Activated CD8-positive, alpha-beta memory T cell treated with anti-CD3 and anti-CD28 coated beads for 24 hours (primary cell): ENCODE measurements around the gene ABCA3.
"Not testable (repeated sequence)": the region's sequence is repeated elsewhere in the genome, so short reads cannot be mapped to it uniquely, and the experiment has no call there.

Experiments
- DNase-seq: peaks from one replicate; pipeline ENCODE4 v3.0.0-alpha.2; 2020

The ABCA3 gene

DNA sequence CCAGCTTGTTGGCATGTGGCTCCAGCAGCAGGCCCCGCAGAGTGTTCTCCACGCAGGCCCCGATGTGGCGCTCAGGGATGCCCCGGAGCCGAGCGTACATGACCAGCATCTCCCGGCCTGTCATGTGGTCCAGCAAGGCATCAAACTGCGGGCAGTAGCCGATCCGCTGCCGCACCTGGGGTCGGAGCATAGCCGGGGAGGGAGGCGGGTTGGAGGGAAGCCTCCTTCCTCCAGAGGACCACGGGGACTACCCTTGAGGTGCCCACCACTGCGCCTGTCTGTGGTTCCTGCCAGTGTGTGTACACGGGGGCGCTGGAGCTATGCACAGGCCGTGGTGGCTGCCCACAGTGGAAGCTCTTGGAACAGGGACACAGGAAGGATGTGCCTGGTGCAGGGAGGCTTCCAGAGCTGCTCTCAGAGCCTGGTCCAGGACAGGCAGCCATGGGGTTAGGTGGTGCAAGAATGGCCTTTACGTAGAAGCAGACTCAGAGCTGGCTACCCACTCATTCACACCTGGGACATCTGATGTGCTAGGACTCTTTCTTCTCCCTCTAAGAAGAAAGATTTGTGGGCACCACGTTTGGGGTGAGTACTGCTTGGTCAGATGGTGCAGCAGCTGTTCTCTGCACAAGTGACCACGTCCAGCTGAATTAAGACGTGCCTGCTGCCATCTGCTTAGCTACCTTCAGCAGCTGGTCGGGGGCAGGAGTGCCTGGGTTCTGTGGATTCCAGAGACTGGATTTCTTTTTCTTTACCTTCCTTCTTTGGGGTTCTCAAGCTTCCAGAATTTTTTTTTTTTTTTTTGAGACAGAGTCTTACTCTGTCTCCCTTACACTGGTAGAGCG is 61.4 kb downstream of the ABCA3 start:
- DNase-seq = no peak

GRCh38 chr16:2278272-2278608 is 62.3 kb downstream of the ABCA3 start:
- no peak for DNase-seq

DNA sequence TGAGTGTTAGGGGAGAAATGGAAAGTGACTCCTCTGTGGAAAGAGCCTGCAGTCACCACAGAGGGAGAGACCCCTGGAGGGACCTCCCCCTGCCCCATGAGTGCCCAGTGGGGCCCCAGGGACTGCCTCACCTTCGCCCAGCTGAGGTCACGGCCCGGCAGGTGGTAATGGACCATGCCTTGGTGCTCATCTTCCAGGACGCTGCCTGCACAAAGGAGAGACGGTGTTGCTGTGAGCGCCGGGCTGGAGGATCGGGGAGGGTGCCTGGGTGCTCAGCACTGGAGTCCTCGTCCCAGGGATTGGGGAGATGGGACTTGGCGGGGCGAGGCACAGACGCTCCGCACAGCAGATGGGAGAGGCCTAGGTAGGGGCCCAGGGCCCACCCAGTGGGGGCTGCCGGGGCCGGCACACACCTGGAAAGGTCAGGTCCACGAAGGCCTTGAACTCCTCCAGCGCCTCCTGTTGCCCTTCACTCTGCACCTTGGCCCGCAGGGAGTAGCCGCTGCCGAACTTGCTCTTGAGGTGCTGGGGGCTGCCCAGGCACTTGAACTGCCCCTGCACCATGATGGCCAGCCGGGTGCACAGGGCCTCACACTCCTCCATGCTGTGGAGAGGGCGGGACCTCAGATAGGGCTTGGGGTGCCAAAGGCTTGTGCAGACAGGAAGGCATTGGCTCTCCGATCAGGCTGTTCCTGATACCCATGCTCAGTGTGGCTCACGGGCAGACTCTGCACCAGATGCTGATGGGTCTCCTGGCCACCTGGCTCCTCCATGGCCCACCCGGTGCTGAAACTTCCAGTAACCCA is 62.9 kb downstream of the ABCA3 start:
- DNase-seq = no peak

- no peak for DNase-seq
Measured at GRCh38 chr16:2276368-2277195, 63.9 kb downstream of the ABCA3 start.

DNA sequence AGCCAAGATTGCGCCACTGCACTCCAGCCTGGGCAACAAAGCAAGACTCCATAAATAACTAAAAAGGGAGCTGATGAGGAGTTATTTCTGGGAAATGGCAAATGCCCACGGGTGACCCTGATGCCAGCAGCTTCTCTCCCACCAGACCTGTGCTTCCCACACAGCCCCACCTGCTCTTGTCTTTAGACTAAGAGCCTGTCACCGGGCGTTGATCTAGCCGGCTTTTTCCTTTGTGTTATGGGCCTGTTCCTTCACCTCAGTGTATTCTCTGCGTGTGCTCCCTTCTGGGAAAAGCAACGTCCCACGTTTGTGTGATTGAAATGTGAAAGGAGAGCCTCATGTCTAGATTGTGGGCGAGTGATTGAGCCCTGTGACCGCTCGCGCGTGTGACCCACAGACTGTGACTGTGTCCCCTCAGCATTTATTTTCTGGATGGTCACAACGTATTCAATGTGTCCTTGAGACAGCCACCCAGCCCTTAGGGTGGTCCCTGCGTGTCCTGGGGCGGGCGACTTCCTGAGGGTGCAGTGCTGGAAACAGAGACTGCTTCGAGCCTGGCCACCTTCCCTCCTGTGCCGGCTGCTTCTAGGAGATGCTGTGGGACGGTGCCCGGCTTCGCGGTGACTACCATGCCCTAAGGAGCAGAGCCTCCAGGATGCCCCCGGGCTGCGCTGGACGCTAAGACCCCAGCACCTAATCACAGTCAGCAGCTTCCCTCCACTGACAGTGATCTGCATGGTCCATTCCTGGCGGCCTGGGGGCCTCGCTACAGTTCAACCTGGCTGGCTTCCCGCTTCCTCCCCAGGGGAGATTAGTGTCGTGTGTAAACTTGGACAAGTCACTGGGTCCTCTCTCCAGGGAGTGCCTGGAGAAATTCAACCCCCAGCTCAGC is 64.8 kb downstream of the ABCA3 start:
- DNase-seq = no peak

- no peak for DNase-seq
Measured at GRCh38 chr16:2273931-2274330, 66.6 kb downstream of the ABCA3 start.

GRCh38 chr16:2273484-2273883 is 67.0 kb downstream of the ABCA3 start:
- no peak for DNase-seq

DNA sequence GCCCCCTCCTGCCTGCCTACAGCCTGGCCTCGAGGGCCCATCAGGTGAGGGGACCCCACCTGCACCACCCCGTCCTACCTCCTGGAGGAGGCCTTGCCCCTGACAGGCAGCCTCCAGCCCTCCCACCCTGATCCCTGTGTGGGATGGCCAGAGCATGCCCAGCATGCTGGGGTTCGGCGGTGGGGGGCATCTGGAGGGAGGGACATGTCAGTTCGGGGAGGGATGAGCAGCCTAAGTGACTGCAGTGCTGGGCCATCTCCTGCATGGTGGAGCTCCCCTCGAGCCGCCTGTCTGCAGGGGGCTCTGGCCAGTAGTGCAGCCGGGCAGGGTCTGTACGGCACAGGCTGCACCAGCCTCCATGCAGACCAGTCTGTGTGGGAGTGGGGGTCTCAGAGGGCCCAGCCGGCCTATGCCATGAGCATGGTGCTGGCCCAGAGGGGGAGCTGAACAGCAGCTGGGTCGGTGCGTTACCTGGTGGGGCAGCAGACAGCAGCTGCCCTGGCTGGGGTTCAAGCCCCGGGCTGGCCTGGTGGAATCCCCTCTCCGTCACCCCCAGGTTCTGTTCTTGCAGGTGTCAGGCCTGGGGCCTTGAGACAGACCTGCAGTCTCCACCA is 68.6 kb downstream of the ABCA3 start:
- DNase-seq = no peak

- no peak for DNase-seq
Measured at GRCh38 chr16:2270588-2271470, 69.7 kb downstream of the ABCA3 start.

DNA sequence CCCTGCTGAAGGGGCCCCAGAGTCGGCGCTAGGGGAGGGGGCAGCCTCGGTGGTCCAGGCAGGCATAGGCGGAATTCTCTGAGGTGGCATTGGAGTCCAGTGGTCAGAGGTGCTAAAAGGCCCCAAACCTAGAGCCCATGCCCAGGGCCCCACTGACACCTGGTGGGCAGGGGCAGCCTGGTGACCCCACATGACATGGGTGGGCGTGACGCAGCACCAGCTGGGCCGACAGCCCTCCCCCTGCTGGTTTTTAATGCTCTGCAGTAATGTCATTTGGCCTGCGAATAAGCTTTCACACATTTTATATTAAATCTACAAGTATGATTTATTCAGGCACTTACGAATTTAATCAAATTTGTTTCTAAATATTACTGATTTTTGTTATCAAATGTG is 70.5 kb downstream of the ABCA3 start:
- DNase-seq = no peak

GRCh38 chr16:2267913-2268666 is 72.4 kb downstream of the ABCA3 start, which contains the start of gene RNPS1:
RNPS1 (minus strand) TSS chr16:2268126; CDS start chr16:2264643, 3,483 bp downstream.
- peak; percentile 99 for DNase-seq

- DNase-seq = not testable (repeated sequence)
Measured at GRCh38 chr16:2267505-2267912, 73.0 kb downstream of the ABCA3 start.

- DNase-seq = peak; percentile 67
Measured at GRCh38 chr16:2266887-2267286, 73.6 kb downstream of the ABCA3 start.

DNA sequence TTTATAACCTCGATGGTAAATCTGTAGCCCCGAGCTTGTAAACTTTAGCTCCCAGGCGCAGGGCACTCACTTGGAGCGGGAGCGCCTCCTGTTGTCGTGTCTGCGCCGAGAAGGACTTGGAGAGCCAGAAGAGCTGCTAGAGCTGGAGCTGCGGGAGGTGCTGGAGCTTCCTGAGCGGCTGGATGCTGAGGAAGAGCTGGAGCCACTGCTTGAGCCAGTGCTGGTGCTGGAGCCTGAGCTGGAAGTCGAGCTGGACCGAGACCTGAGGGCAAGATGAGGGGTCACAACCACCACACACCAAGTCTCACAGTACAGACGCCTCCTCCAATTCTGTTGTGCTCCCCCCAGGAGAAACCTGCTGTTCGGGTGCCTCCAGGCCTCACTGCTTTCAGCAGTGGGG is 77.5 kb downstream of the ABCA3 start:
- DNase-seq = not testable (repeated sequence)

DNA sequence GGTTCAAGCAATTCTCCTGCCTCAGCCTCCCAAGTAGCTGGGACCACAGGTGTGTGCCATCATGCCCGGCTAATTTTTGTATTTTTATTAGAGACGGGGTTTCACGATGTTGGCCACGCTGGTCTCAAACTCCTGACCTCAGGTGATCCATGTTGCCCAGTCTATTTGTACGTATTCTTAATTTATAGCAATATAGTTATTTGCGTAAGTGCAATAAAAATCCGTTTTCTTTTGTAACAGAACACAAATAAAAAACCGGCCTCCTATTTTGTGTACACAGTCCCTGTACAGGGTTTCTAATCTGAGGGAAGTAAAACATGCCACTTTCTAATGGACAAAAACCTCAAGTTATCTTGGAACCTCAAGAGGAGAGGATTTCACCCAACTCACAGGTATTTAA is 80.3 kb downstream of the ABCA3 start:
- DNase-seq = no peak

DNA sequence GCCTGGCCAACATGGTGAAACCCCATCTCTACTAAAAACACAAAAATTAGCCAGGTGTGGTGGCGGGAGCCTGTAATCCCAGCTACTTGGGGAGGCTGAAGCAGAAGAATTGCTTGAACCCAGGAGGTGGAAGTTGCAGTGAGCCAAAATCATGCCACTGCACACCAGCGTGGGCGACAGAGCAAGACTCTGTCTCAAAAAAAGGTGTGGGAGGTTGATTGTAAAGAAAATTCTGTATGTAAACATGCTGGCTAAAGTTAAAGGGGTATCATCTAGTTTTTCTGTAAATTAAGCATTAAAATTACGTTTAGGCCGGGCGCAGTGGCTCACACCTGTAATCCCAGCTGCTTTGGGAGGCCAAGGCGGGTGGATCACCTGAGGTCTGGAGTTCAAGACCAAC is 82.0 kb downstream of the ABCA3 start:
- DNase-seq = not testable (repeated sequence)

DNA sequence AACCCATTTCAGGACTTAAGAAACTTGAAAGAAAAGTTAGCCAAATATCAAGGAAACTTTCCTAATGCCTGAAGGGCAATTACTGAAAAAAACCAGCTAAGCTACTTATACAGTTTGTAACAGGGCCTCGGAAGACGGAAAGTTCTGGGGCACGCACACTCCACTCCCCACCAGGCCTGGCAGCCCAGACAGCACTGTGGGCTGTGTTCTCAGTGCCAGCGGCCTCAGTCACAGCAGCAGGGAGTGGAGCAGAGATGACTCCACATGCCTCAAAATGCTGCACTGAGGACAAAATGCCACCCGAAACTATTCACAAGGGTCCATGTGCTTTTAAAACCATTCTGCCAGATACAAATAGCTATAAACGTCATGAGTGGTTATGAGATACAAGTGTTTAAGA is 82.8 kb downstream of the ABCA3 start:
- DNase-seq = no peak

- DNase-seq = no peak
Measured at GRCh38 chr16:2256531-2257140, 83.9 kb downstream of the ABCA3 start.

GRCh38 chr16:2253293-2253692 is 87.2 kb downstream of the ABCA3 start:
- DNase-seq = no peak

DNA sequence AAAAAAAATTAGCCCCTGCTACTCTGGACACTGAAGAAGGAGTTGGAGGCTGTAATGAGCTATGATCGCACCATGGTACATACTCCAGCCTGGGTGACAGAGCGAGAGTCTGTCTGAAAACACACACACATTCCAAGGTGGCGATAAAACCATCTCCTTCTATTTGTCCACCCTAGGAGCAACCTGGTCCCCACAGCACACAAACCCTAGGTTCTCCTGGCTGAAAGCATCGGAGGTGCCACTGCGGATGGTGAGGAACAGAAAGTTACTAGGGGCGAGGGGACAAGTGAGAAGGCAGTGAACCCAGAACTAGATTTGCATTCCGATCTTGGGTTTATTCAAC is 87.8 kb downstream of the ABCA3 start:
- DNase-seq = no peak
